HL-60 (cell line): ENCODE measurements around the gene GPR162.

Experiments used
- DNase-seq, 2 experiments: peaks; one replicate each; pipeline ENCODE4 v3.0.0-alpha.2; 2010 to 2020; ENCODE audit warnings: low read depth in 1 of 2, low spot score in 1 of 2
- H3K27ac ChIP-seq: fragments of 250-450 bp; sonication (Bioruptor Pico); replicated peaks from 2 replicates; pipeline ENCODE4 v1.5.1; 2020; ENCODE audit warnings: mild to moderate bottlenecking, moderate library complexity
- H3K27me3 ChIP-seq: fragments of 250-450 bp; sonication (Bioruptor Pico); 2 replicates; pipeline ENCODE4 v1.5.1; 2021; ENCODE audit warnings: mild to moderate bottlenecking, moderate library complexity; ENCODE audit not compliant: insufficient read depth, poor library complexity, severe bottlenecking
- H3K4me3 ChIP-seq: replicated peaks from 2 replicates; pipeline ENCODE4 v1.5.1; 2011; ENCODE audit warnings: mild to moderate bottlenecking, control low read depth, low read length; ENCODE audit not compliant: insufficient read depth
- CTCF ChIP-seq: IDR thresholded peaks from one replicate; pipeline ENCODE4 v1.5.1; 2011; ENCODE audit warnings: low read length, control low read depth, inconsistent platforms; ENCODE audit not compliant: insufficient read depth
- GABPA ChIP-seq: IDR thresholded peaks from 2 replicates; pipeline ENCODE4 v1.6.1; 2012; ENCODE audit warnings: low read depth
- POLR2AphosphoS5 ChIP-seq: IDR thresholded peaks from 2 replicates; pipeline ENCODE4 v1.6.1; 2012; ENCODE audit warnings: low read depth
- REST ChIP-seq: IDR thresholded peaks from 2 replicates; pipeline ENCODE4 v1.6.1; 2012; ENCODE audit warnings: low read depth; ENCODE audit not compliant: insufficient replicate concordance
- SPI1 ChIP-seq: IDR thresholded peaks from 2 replicates; pipeline ENCODE4 v1.6.1; 2012; ENCODE audit warnings: low read depth, mild to moderate bottlenecking, borderline replicate concordance

The GPR162 gene

GRCh38 chr12:6840330-6840729, 18.7 kb downstream of the GPR162 start:
- H3K4me3 ChIP-seq = no peak overlapping the region
- H3K27ac ChIP-seq = no peak overlapping the region
- no peaks in the 10 kb centered on the region for H3K27me3 ChIP-seq
- no peak for DNase-seq
- TF ChIP-seq GABPA = no peak
- TF ChIP-seq SPI1 = no peak
- no peak for TF ChIP-seq CTCF
- TF ChIP-seq REST = no peak
- no peak for TF ChIP-seq POLR2AphosphoS5

- H3K4me3 ChIP-seq = no peak within 1 kb of the TSS
- H3K27me3 ChIP-seq = no peaks in the 10 kb centered on the region
- H3K27ac ChIP-seq = no peak within 1 kb of the TSS
- DNase-seq = no peak
- no peak for TF ChIP-seq REST
- no peak for TF ChIP-seq CTCF
- TF ChIP-seq SPI1 = no peak
- TF ChIP-seq POLR2AphosphoS5 = no peak
- TF ChIP-seq GABPA = no peak
Observed at GRCh38 chr12:6840761-6841515, 19.3 kb downstream of the GPR162 start, which contains the start of gene GNB3. TSS of gene GNB3 (plus strand) at chr12:6840925. CDS start at chr12:6841288, 363 bp downstream.

GRCh38 chr12:6842075-6842474, 20.5 kb downstream of the GPR162 start:
- no peak for DNase-seq
- Histone ChIP-seq H3K4me3 (no peak overlapping the region), H3K27ac (no peak overlapping the region), H3K27me3 (no peaks in the 10 kb centered on the region)
- TF ChIP-seq GABPA (no peak), CTCF (no peak), REST (no peak), POLR2AphosphoS5 (no peak), SPI1 (no peak)
